ENCODE measurements around the gene HTR3C.

- TF ChIP-seq CTCF (conservative IDR thresholded peaks at IDR 0.05; ENCODE audit: low read length) (no peak), EZH2phosphoT487 (IDR thresholded peaks at IDR 0.05; ENCODE audit: borderline replicate concordance, low read depth, low read length) (no peak)
Observed at GRCh38 chr3:184092199-184092598, 39.4 kb downstream of the HTR3C start.
